Occipital lobe (tissue), 2 donors: Measurements from ENCODE around the gene DCDC2B. TPM values are rescaled to one million over a fixed set of nuclear protein-coding genes. Genes with fewer than 3 reads are reported as not detected.
"Not testable (repeated sequence)": the region's sequence is repeated elsewhere in the genome, so short reads cannot be mapped to it uniquely, and the experiment has no call there.

Experiments used
- DNase-seq: peaks from one replicate; lab custom pipeline; 2025; lab: John Stamatoyannopoulos, UW
- total RNA-seq: library from RNA; depleted of rRNA; stranded (reverse); fragments of >200 nt; gene quantifications from one replicate; pipeline ENCODE4 v1.2.3, GENCODE V29; 2014

The DCDC2B gene
- total RNA-seq, 1 donor from 2014 or later, result not detected

DNA sequence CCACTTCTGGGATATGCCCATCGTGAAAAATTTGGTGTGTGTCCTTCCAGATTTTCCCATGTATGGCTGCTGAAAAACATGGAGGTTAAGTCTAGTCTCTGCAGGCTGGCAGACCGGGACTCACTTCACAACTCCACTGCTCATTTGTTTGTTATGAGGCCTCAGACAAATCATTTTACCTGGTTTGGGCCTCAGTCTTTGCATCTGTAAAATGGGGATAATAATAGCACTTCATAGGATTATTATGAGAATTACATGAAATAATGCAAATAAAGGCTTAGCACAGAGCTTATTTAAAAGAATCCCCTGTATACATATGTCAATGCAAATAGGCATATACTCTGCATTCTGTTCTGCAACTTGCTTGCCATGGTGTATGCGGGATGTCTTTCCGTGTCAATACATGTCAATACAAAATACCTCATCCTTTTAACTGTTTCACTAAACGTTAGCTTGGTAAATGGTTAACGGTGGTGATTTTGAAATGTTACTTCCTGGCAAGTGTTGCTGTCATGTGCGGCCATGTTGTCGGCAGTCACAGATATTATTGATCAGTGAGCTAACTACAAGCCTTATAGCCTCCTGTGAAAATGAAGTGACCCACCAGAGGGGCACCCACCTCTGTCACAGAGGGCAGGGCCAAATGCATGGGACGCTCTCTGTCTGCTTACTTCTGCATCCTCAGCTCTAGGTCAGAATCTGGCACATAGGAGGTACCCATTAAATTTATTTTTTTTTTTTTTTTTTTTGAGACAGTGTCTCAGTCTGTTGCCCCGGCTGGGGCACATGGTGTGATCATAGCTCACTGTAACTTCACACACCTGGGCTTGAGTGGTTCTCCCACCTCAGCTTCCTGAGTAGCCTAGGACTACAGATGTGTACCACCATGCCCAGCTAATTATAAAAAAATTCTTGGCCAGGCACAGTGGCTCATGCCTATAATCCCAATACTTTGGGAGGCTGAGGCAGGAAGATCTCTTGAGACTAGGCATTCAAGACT lies 46.5 kb downstream of the DCDC2B start:
- no peak for DNase-seq

- DNase-seq, result no peak
These were observed 47.8 kb downstream of the DCDC2B start for GRCh38 chr1:32256473-32257226.

GRCh38 chr1:32257227-32257508 lies 48.3 kb downstream of the DCDC2B start:
- DNase-seq, result no peak

- not testable (repeated sequence) for DNase-seq
These were observed 54.3 kb downstream of the DCDC2B start for GRCh38 chr1:32263236-32263593.

DNA sequence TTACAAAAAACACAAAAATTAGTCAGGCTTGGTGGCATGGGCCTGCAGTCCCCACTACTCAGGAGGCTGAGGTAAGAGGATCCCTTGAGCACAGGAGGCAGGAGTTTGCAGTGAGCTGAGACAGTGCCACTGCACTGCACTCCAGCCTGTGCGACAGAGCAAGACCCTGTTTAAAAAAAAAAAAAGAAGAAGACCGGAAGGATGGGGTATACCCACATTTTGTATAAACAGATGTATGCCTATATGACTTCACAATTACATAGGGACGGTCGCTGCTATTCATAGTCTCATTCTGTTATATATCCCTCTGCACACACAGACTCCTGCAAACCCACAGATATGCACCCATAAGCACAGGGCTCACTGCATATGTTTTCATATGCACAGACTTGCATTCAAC lies 54.9 kb downstream of the DCDC2B start:
- DNase-seq, result no peak

Other genes starting within 250 kb of the DCDC2B start
- 87.2 TPM for gene KHDRBS1, start 195.2 kb upstream of the DCDC2B start, total RNA-seq
- 4.2 TPM for gene TMEM39B, start 136.2 kb upstream of the DCDC2B start, total RNA-seq
- gene KPNA6, start 101.0 kb upstream of the DCDC2B start, total RNA-seq, result 25.3 TPM
- gene TXLNA, start 29.4 kb upstream of the DCDC2B start, total RNA-seq, result 21.1 TPM
- gene CCDC28B, start 8.5 kb upstream of the DCDC2B start, total RNA-seq, result 31.7 TPM
- 2.3 TPM for gene IQCC, start 3.4 kb upstream of the DCDC2B start, total RNA-seq
- gene TMEM234, start 13.3 kb downstream of the DCDC2B start, total RNA-seq, result 9.8 TPM
- gene EIF3I, start 13.3 kb downstream of the DCDC2B start, total RNA-seq, result 79.7 TPM
- gene FAM167B, start 38.1 kb downstream of the DCDC2B start, total RNA-seq, result 2.0 TPM
- gene LCK, start 42.2 kb downstream of the DCDC2B start, total RNA-seq, result not detected
- 19.8 TPM for gene HDAC1, start 83.0 kb downstream of the DCDC2B start, total RNA-seq
- gene MARCKSL1, start 127.1 kb downstream of the DCDC2B start, total RNA-seq, result 356 TPM
- 1.6 TPM for gene FAM229A, start 153.4 kb downstream of the DCDC2B start, total RNA-seq
- gene TSSK3, start 153.4 kb downstream of the DCDC2B start, total RNA-seq, result not detected
- 60.7 TPM for gene BSDC1, start 185.4 kb downstream of the DCDC2B start, total RNA-seq